Subcutaneous abdominal adipose tissue (tissue), 5 donors: ENCODE data around the gene DNER.

ENCODE experiments used
- H3K27ac ChIP-seq: one replicate; pipeline ENCODE4 v1.7.0; 2013; ENCODE audit warnings: low read depth, mild to moderate bottlenecking, inconsistent platforms, low read length, moderate library complexity
- H3K27me3 ChIP-seq, 5 donors: one replicate each; pipeline ENCODE4 v1.7.0; 2013; ENCODE audit warnings: low read length in 5 of 5, inconsistent platforms in 1 of 5; ENCODE audit not compliant: control insufficient read depth in 5 of 5, insufficient read depth in 4 of 5
- H3K36me3 ChIP-seq, 5 donors: one replicate each; pipeline ENCODE4 v1.7.0; 2013; ENCODE audit warnings: low read length in 5 of 5; ENCODE audit not compliant: control insufficient read depth in 5 of 5, insufficient read depth in 5 of 5
- H3K4me1 ChIP-seq, 5 donors: one replicate each; pipeline ENCODE4 v1.7.0; 2013; ENCODE audit warnings: low read length in 5 of 5, mild to moderate bottlenecking in 3 of 5, moderate library complexity in 1 of 5; ENCODE audit not compliant: control insufficient read depth in 5 of 5, insufficient read depth in 5 of 5
- H3K4me3 ChIP-seq, 5 donors: one replicate each; pipeline ENCODE4 v1.7.0; 2013; ENCODE audit warnings: low read length in 5 of 5, low read depth in 1 of 5
- H3K9ac ChIP-seq, 5 donors: one replicate each; pipeline ENCODE4 v1.7.0; 2013; ENCODE audit warnings: low read length in 5 of 5, mild to moderate bottlenecking in 4 of 5, moderate library complexity in 3 of 5
- H3K9me3 ChIP-seq, 5 donors: one replicate each; pipeline ENCODE4 v1.7.0; 2013; ENCODE audit warnings: low read length in 5 of 5; ENCODE audit not compliant: control insufficient read depth in 5 of 5
- donor health status: healthy.
- donor health status: healthy.
- donor health status: healthy.
- donor health status: healthy.
- donor health status: healthy.

DNER gene

GRCh38 chr2:229654437-229654836 is 59.9 kb downstream of the DNER start:
- no peak overlapping the region for H3K4me3 ChIP-seq
- peaks cover 0 to 2% (median 0%) of the 10 kb centered on the region in 5 donors for H3K27me3 ChIP-seq
- no peak overlapping the region for H3K9ac ChIP-seq
- no peaks in the 10 kb centered on the region for H3K36me3 ChIP-seq
- no peak overlapping the region for H3K27ac ChIP-seq
- no peaks in the 10 kb centered on the region for H3K9me3 ChIP-seq
- H3K4me1 ChIP-seq, result no peaks in the 10 kb centered on the region

GRCh38 chr2:229653531-229653930 is 60.8 kb downstream of the DNER start:
- H3K27ac ChIP-seq, result no peak overlapping the region
- no peaks in the 10 kb centered on the region for H3K36me3 ChIP-seq
- H3K4me1 ChIP-seq, result no peaks in the 10 kb centered on the region
- no peaks in the 10 kb centered on the region for H3K9me3 ChIP-seq
- no peak overlapping the region for H3K4me3 ChIP-seq
- no peak overlapping the region for H3K9ac ChIP-seq
- H3K27me3 ChIP-seq, result peaks cover 0 to 2% (median 0%) of the 10 kb centered on the region in 5 donors

DNA sequence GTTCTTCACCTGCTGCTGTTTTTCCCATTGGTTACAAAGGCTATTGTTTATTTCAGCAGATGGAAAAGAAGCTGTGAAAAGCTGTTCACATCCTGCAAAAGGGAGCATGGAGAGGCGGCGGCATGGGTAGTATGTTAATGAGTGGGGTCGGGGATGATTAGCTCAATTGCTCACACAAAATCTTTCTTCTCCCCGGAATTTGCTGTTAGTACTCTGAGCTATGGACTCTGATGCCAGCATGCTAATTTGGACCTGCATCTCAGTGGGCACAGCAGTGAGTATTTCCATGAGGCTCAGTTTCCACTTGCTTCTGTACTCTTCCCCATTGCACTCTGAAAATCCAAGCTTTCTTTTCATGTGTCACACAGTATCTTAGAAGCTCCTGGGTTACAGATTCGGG is 61.6 kb downstream of the DNER start:
- Histone ChIP-seq H3K9ac (no peak overlapping the region), H3K4me1 (no peaks in the 10 kb centered on the region), H3K9me3 (no peaks in the 10 kb centered on the region), H3K27ac (no peak overlapping the region), H3K36me3 (no peaks in the 10 kb centered on the region), H3K27me3 (peaks cover 0 to 2% (median 0%) of the 10 kb centered on the region in 5 donors), H3K4me3 (no peak overlapping the region)

DNA sequence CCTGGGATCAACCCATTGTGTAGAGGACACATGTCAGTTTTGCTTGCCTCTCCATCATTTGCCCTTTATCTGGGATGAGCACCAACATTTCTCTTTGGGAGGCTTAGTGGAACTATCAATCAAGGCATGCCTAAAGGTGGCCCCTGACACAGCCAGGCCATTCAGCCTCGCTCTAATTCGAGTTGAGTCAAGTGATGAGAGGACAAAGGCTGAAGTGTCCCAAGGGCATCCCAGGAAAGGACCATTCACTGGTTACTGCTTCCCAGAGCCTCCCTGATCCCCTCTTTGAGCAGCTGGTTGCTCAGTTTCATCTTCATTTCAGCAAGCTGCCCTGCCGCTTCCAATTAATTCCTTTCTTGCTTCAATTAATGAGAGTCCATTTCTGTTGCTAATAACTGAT is 63.5 kb downstream of the DNER start:
- no peak overlapping the region for H3K4me3 ChIP-seq
- H3K27ac ChIP-seq, result no peak overlapping the region
- peaks cover 0 to 2% (median 0%) of the 10 kb centered on the region in 5 donors for H3K27me3 ChIP-seq
- H3K36me3 ChIP-seq, result no peaks in the 10 kb centered on the region
- no peaks in the 10 kb centered on the region for H3K9me3 ChIP-seq
- H3K4me1 ChIP-seq, result no peaks in the 10 kb centered on the region
- H3K9ac ChIP-seq, result no peak overlapping the region

GRCh38 chr2:229650059-229650458 is 64.3 kb downstream of the DNER start:
- no peak overlapping the region for H3K9ac ChIP-seq
- H3K9me3 ChIP-seq, result no peaks in the 10 kb centered on the region
- H3K4me3 ChIP-seq, result no peak overlapping the region
- no peaks in the 10 kb centered on the region for H3K36me3 ChIP-seq
- no peak overlapping the region for H3K27ac ChIP-seq
- peaks cover 0 to 2% (median 0%) of the 10 kb centered on the region in 5 donors for H3K27me3 ChIP-seq
- no peaks in the 10 kb centered on the region for H3K4me1 ChIP-seq

DNA sequence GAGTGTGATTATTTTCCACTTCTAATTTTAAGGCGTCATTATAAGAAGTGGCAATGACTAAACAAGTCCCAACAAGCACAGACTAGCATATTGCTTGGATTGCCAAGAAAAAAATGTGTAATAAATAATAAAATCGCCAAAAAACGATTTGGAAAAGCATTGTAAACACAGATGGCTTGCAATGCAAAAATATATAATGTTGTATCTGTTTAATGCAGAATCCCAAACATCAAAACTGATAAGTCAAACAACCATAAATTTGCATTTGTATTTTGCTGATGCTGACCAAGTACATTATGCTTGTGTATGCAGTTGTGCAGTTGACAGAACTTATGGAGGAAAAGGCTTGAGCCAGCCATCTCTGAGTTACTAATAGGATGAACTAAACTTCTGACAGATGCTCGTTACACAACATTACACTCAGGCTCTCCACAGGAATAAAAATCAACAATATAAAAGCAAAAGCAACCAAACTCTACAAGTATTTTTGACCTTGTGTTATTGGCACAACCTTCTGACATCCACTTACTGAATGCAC is 68.1 kb downstream of the DNER start:
- no peak overlapping the region for H3K4me3 ChIP-seq
- H3K9me3 ChIP-seq, result no peaks in the 10 kb centered on the region
- H3K9ac ChIP-seq, result no peak overlapping the region
- no peaks in the 10 kb centered on the region for H3K4me1 ChIP-seq
- peaks cover 0 to 2% (median 0%) of the 10 kb centered on the region in 5 donors for H3K27me3 ChIP-seq
- no peak overlapping the region for H3K27ac ChIP-seq
- no peaks in the 10 kb centered on the region for H3K36me3 ChIP-seq

- Histone ChIP-seq H3K27ac (no peak overlapping the region), H3K9ac (no peak overlapping the region), H3K4me3 (no peak overlapping the region), H3K36me3 (no peaks in the 10 kb centered on the region), H3K27me3 (no peaks in the 10 kb centered on the region), H3K4me1 (no peaks in the 10 kb centered on the region), H3K9me3 (no peaks in the 10 kb centered on the region)
Observed at GRCh38 chr2:229642371-229642770, 72.0 kb downstream of the DNER start.

DNA sequence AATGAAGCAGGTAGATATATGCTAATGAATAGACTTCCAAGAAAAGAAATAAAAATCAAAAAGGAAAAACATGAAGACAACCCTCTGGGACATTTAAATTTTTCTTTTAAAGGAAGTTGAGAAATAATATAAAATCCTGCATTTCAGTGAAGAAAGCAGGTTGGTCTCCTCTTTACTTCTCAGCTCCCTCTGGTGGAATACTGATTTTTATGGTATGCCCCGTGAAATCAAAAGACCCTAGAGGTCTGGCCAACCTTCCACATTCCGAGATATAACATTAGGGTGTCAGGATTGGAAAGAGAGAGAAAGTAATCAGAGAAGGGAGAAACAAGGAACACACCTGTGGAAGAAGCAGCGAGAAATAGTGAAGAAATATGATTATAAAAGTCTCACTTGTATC is 72.7 kb downstream of the DNER start:
- no peak overlapping the region for H3K9ac ChIP-seq
- no peak overlapping the region for H3K27ac ChIP-seq
- no peaks in the 10 kb centered on the region for H3K36me3 ChIP-seq
- H3K9me3 ChIP-seq, result no peaks in the 10 kb centered on the region
- no peaks in the 10 kb centered on the region for H3K4me1 ChIP-seq
- H3K27me3 ChIP-seq, result no peaks in the 10 kb centered on the region
- H3K4me3 ChIP-seq, result no peak overlapping the region

GRCh38 chr2:229640636-229641035 is 73.7 kb downstream of the DNER start:
- Histone ChIP-seq H3K27ac (no peak overlapping the region), H3K27me3 (peaks cover 0 to 3% (median 0%) of the 10 kb centered on the region in 5 donors), H3K36me3 (no peaks in the 10 kb centered on the region), H3K4me3 (no peak overlapping the region), H3K9me3 (no peaks in the 10 kb centered on the region), H3K9ac (no peak overlapping the region), H3K4me1 (no peaks in the 10 kb centered on the region)

DNA sequence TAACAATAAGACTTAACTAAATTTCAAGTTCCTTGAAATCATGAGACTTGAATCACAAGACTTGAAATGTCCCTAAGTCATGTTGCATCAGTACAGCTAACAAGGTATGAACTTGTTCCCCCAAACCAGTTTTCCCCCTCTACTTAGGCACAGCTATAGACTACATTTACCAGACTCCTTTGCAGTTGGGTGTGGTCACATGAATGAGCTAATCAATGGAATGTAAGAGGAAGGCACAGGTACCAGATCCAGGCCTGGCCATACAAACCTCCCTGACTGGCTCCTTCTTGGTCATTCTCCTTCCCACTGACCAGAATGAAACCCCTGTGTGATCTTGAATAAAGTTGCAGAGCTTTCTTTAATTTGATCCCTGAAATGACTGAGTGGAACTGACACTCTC is 77.8 kb downstream of the DNER start:
- Histone ChIP-seq H3K4me1 (no peaks in the 10 kb centered on the region), H3K27ac (no peak overlapping the region), H3K36me3 (no peaks in the 10 kb centered on the region), H3K9me3 (no peaks in the 10 kb centered on the region), H3K4me3 (no peak overlapping the region), H3K9ac (no peak overlapping the region), H3K27me3 (peaks cover 0 to 8% (median 4%) of the 10 kb centered on the region in 5 donors)

DNA sequence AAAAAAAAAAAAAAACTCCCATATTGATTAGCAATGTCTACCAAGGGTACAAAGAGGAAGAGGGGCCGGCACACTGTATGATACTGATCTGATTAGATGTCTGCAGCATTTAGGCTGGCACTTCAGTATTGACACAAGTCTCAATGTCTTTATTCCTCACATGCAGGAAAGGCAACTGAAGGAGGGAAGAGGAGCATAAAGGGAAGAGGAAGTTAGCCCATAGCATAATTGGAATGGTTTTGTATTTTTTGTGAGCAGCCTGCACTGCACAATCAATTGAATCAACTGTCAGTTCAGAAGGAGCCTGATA is 79.0 kb downstream of the DNER start:
- H3K4me3 ChIP-seq, result no peak overlapping the region
- no peaks in the 10 kb centered on the region for H3K4me1 ChIP-seq
- H3K9ac ChIP-seq, result no peak overlapping the region
- no peaks in the 10 kb centered on the region for H3K36me3 ChIP-seq
- no peak overlapping the region for H3K27ac ChIP-seq
- H3K27me3 ChIP-seq, result peaks cover 0 to 8% (median 4%) of the 10 kb centered on the region in 5 donors
- no peaks in the 10 kb centered on the region for H3K9me3 ChIP-seq
